GM12878 (cell line): ENCODE results near the gene HADH.
"Not testable (repeated sequence)": the region's sequence is repeated elsewhere in the genome, so short reads cannot be mapped to it uniquely, and the experiment has no call there.

Experiments
- IKZF1 ChIP-seq: fragments of 450-650 bp; conservative IDR thresholded peaks from 2 replicates; pipeline ENCODE4 v1.6.1; 2017; ENCODE audit warnings: antibody characterized with exemption, mild to moderate bottlenecking
- POLR2AphosphoS5 ChIP-seq: IDR thresholded peaks from 2 replicates; pipeline ENCODE4 v1.6.1; 2011; ENCODE audit warnings: mild to moderate bottlenecking, low read length, inconsistent platforms
- RELA ChIP-seq: fragments of 450-650 bp; IDR thresholded peaks from 2 replicates; pipeline ENCODE4 v1.8.0; 2014; ENCODE audit warnings: borderline replicate concordance; ENCODE audit not compliant: partially characterized antibody
- STAT3 ChIP-seq: IDR thresholded peaks from 2 replicates; pipeline ENCODE4 v1.6.1; 2011; ENCODE audit warnings: low read depth, low read length, improper control_type of control experiment
- SUZ12 ChIP-seq: fragments of 200-600 bp; sonication (generic); IDR thresholded peaks from one replicate; pipeline ENCODE4 v1.6.1; 2018; ENCODE audit warnings: antibody characterized with exemption, mild to moderate bottlenecking; ENCODE audit not compliant: unreplicated experiment
- TARDBP ChIP-seq: IDR thresholded peaks from 2 replicates; pipeline ENCODE4 v1.6.1; 2016; ENCODE audit warnings: borderline replicate concordance

DNA sequence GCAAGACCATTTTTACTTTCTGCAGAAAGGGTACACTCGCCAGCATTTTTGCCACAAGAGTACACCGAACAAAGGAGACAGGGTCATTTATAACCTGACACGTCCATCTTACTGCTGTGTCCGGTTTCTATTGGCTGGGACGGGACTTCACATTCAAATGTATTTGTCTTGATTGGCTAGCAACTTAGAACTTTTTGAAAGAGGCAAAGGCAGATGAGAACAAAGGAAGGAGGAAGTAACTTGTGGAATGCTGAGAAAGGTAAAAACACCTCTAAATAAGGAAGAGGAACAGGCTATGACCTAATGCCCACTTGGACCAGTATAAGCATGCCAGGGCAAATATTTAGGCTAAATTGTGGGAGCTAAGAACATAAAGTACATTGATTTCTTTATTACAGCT is 22.7 kb downstream of the HADH start:
- TF ChIP-seq TARDBP, STAT3, SUZ12, RELA, POLR2AphosphoS5, IKZF1: not testable (repeated sequence)
